IgD-negative memory B cell (primary cell): ENCODE measurements around the gene PHF3. TPM values are rescaled to one million over a fixed set of nuclear protein-coding genes. Genes with fewer than 3 reads are reported as not detected.

Experiments used
- H3K27ac Mint-ChIP-seq, 3 donors: one replicate each; pipeline ENCODE4 v1.8.0; 2020 to 2022; ENCODE audit warnings: mild to moderate bottlenecking in 3 of 3, mixed read lengths in 3 of 3, moderate library complexity in 1 of 3
- H3K27me3 Mint-ChIP-seq: one replicate; pipeline ENCODE4 v1.8.0; 2021; ENCODE audit warnings: mixed read lengths
- H3K36me3 Mint-ChIP-seq: one replicate; pipeline ENCODE4 v1.8.0; 2020; ENCODE audit warnings: mild to moderate bottlenecking, mixed read lengths
- H3K4me1 Mint-ChIP-seq, 3 donors: one replicate each; pipeline ENCODE4 v1.8.0; 2020 to 2022; ENCODE audit warnings: mixed read lengths in 3 of 3, mild to moderate bottlenecking in 1 of 3
- H3K4me3 Mint-ChIP-seq, 4 donors: one replicate each; pipeline ENCODE4 v1.8.0; 2020 to 2022; ENCODE audit warnings: mild to moderate bottlenecking in 4 of 4, mixed read lengths in 4 of 4, moderate library complexity in 3 of 4
- H3K9me3 Mint-ChIP-seq, 3 donors: one replicate each; pipeline ENCODE4 v1.8.0; 2020 to 2021; ENCODE audit warnings: mixed read lengths in 3 of 3, mild to moderate bottlenecking in 1 of 3
- polyA plus RNA-seq: library from polyadenylated mRNA; unstranded; fragments of 300-500 nt; fragmentation: Illumina TruSeq; gene quantifications from one replicate; pipeline ENCODE4 v1.2.3, GENCODE V29; 2021

Gene PHF3
- polyA plus RNA-seq, 1 donor from 2014 or later = 36.6 TPM

DNA sequence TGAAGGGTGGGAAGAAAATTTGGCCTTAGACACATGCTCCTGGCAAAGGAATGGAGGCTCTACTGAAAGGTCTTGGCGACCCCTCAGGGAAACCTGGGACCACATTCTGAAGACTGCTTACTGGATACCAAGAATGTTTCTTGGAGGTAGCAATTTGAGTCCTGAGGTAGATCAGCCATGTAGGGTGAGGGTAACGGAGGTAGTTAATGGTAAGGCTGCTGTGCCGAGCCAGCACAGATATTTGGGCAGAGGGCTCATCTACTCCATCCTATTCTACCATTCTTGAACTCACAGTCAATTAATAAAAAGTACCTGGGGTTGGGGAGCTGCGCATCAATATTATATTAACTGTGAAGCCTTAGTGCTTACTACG, 401 bp upstream of the PHF3 start:
- Mint-ChIP-seq H3K9me3 (no peaks in the 10 kb centered on the region), H3K36me3 (peaks cover 3% of the 10 kb centered on the region), H3K4me1 (peaks cover 21 to 37% (median 30%) of the 10 kb centered on the region in 3 donors), H3K4me3 (peak overlapping the region; percentile 93 to 99 (median 97)), H3K27me3 (peaks cover 1% of the 10 kb centered on the region), H3K27ac (peak overlapping the region; percentile 95 to 98 (median 95))

DNA sequence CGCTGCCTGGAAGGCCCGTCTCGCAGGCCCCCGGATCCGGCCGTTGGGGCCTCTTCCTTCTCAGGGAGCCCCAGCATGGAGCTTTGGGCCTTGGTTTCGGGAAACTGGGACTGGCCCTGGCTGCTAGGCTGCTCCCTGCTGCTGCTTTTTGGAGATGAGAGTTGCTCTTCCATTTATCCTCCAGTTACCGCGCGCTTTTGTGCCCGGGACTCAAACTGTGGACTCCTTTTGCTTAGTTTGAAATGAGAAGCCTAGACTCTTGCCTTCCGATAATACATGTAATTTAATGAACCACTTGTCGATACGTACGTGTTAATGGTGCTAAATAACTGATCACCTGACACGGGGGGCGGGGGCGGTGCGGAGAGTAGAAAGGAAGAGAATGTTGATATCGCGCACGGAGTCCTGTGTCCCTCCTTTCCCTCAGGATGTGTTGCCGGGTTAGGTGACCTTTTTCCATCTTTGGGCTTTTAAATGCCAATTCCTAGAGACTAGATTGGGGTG, 968 bp downstream of the PHF3 start:
- Mint-ChIP-seq H3K27me3 (peaks cover 1% of the 10 kb centered on the region), H3K4me3 (peak overlapping the region; percentile 95 to 99 (median 98)), H3K4me1 (peaks cover 29 to 47% (median 36%) of the 10 kb centered on the region in 3 donors), H3K36me3 (peaks cover under 1% of the 10 kb centered on the region), H3K9me3 (no peaks in the 10 kb centered on the region), H3K27ac (peak overlapping the region; percentile 95 to 98 (median 96))

DNA sequence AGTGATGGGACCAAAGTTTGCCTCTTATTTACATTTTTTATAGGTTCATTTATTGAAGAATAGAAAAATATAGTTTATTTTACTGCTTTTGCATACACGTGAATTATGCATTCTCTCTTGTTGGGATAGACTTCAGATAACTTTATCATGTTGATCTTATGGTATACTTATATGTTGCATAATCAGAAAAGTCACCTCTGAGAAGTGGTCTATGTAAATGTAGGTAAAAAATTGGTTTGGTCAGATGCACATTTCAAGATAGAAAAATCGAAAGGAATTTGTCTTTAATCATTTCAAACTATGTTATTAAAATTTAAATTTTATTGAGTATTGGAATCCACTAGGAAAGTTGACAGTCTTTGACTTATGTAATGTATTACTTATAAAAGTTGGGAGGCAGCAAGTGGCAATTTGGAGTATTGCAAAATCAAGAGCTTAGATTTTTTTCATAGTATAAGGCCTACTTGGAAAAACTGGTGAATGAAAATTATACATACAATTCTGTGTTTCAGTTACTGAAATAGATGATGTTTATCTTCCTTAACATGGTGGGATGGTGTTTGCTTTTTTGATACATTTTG, 2.4 kb downstream of the PHF3 start:
- Mint-ChIP-seq H3K36me3 (no peaks in the 10 kb centered on the region), H3K27ac (peak overlapping the region in 1 of 3 donors; percentile 98), H3K27me3 (no peaks in the 10 kb centered on the region), H3K4me1 (peaks cover 34 to 47% (median 40%) of the 10 kb centered on the region in 3 donors), H3K9me3 (no peaks in the 10 kb centered on the region), H3K4me3 (peak overlapping the region; percentile 12 to 95 (median 49))

DNA sequence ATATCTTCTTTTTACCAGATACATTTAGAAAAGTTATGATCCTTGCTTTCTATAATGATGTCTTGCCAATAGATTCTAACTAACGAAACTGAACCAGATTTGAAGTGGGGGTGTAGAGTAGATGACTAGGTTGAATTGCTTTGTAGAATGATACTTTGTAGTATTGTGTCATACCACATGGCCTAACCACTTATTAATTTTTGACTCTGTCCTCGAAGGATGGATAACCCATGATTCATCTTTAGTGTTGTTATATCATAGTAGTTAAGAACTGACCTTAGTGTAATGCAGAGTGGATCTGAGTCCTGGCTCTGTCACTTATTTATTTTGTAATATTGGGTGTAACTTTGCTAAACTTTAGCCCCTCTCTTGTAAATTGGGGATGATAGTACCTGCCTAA, 4.5 kb downstream of the PHF3 start:
- H3K9me3 Mint-ChIP-seq = no peaks in the 10 kb centered on the region

DNA sequence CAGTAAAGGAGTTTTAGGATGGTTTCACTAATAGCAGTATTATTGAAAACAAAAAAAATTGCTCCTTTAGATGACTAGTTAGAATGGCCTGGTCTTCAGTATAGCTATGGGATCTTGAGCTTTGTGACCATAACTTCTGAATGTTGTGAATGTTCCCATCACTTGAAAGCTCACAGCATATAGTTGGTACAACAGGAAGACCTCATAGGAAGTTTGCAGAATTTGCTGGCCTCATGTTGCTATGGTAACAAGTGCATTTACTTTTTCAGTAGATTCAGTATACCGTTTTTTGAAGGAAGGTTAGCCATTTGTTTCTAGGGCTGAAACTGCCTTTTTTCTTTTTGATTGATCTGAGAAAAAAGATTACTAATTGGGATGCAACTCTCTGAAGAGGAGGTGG, 8.3 kb downstream of the PHF3 start:
- Mint-ChIP-seq H3K4me1 (peaks cover 43 to 52% (median 49%) of the 10 kb centered on the region in 3 donors), H3K27me3 (no peaks in the 10 kb centered on the region), H3K27ac (no peak overlapping the region), H3K36me3 (no peaks in the 10 kb centered on the region), H3K9me3 (no peaks in the 10 kb centered on the region), H3K4me3 (no peak overlapping the region)

More for the DNA sequence above, 4.5 kb downstream of the PHF3 start:
- Mint-ChIP-seq H3K27me3 (no peaks in the 10 kb centered on the region), H3K4me3 (peak overlapping the region in 3 of 4 donors; percentile 19 to 75 (median 23)), H3K27ac (peak overlapping the region in 1 of 3 donors; percentile 22), H3K4me1 (peaks cover 50 to 61% (median 53%) of the 10 kb centered on the region in 3 donors), H3K36me3 (no peaks in the 10 kb centered on the region)

DNA sequence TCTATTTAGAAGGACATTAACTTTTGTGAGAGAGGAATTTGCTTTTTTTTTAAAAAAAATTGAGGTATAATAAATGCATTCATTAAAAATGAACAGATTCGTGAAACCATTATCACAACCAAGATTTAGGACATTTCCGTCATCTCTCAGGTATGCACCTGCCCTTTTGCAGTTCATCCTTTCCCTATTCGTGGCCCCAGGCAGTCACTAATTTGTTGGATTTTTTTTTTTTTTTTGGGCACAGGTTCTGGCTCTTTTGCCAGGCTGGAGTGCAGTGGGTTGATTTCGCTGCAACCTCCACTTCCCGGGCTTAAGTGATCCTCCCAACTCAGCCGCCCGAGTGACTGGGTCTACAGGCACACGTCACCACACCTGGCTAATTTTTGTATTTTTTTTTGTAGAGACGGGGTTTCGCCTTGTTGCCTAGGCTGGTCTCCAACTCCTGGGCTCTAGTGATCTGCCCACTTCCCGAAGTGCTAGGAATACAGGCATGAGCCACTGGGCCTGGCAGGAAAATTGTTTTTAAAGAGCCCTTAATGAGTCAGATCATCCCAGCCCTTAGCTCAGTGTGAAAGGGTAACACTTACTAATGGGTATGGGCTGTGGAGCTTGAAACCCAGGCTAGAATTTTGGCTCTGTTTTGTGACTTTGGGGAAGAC, 9.2 kb downstream of the PHF3 start:
- peaks cover 39 to 45% (median 45%) of the 10 kb centered on the region in 3 donors for H3K4me1 Mint-ChIP-seq
- H3K9me3 Mint-ChIP-seq = no peaks in the 10 kb centered on the region
- no peaks in the 10 kb centered on the region for H3K27me3 Mint-ChIP-seq
- peaks cover 2% of the 10 kb centered on the region for H3K36me3 Mint-ChIP-seq
- H3K4me3 Mint-ChIP-seq = no peak overlapping the region
- H3K27ac Mint-ChIP-seq = peak overlapping the region in 1 of 3 donors; percentile 57

DNA sequence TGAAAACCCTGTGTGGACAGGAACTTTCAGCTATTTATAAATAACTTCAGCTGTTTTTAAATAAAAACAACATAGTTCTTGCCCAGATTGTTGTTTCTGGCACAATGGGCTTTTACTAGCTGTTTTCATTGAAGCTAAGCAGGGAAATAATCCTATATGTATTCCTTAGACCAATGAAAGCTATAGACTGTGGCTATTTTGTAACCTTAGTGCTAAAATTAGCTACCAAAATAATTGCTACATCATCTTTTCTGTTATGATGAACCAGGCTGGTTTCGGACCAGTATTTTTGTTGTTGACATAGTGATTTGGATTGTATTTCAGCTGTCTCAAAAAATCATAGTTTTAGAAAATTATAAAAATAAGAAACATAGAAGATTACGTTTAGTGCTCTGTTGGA, 13.7 kb downstream of the PHF3 start:
- peaks cover 11% of the 10 kb centered on the region for H3K36me3 Mint-ChIP-seq
- H3K4me1 Mint-ChIP-seq = peaks cover 43 to 54% (median 50%) of the 10 kb centered on the region in 3 donors
- no peak overlapping the region for H3K4me3 Mint-ChIP-seq
- H3K27me3 Mint-ChIP-seq = no peaks in the 10 kb centered on the region
- no peaks in the 10 kb centered on the region for H3K9me3 Mint-ChIP-seq
- no peak overlapping the region for H3K27ac Mint-ChIP-seq

DNA sequence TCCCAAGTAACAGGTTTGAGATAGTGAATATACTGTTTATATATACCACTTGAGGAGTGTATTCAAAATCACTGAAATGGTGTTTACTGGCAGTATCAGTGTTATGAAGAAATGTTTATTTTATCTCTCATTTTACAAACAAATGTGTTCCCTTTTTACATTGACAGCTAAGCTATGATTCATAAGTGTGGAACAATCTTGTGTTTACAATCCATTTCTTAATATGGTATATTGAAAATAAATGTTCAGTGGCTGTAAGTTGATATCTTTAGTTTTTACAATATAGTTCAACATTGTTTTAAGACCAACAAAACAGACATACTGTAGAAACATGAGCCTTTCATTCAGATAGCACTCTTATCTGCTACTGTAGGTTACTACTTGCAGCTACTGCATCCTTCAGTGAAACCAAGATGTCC, 14.3 kb downstream of the PHF3 start:
- peaks cover 11% of the 10 kb centered on the region for H3K36me3 Mint-ChIP-seq
- H3K9me3 Mint-ChIP-seq = no peaks in the 10 kb centered on the region
- no peaks in the 10 kb centered on the region for H3K27me3 Mint-ChIP-seq
- no peak overlapping the region for H3K27ac Mint-ChIP-seq
- H3K4me3 Mint-ChIP-seq = no peak overlapping the region
- peaks cover 45 to 55% (median 49%) of the 10 kb centered on the region in 3 donors for H3K4me1 Mint-ChIP-seq

DNA sequence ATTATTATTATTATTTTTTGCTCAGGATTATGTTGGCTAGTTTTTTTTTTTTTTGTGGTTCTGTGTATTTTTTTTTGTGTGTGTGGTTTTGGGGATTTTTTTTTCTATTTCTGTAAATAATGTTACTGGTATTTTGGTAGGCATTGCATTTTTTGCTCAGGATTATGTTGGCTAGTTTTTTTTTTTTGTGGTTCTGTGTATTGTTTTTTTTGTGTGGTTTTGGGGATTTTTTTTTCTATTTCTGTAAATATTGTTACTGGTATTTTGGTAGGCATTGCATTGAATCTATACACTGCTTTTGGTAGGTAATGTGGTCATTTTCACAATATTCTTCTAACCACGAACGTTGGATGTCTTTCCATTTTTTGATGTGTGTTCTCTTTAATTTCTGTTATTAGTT, 17.4 kb downstream of the PHF3 start:
- Mint-ChIP-seq H3K36me3 (peaks cover 14% of the 10 kb centered on the region), H3K4me3 (peak overlapping the region in 2 of 4 donors; percentile 30 to 70), H3K27me3 (no peaks in the 10 kb centered on the region), H3K4me1 (peaks cover 61 to 69% (median 66%) of the 10 kb centered on the region in 3 donors), H3K9me3 (no peaks in the 10 kb centered on the region), H3K27ac (no peak overlapping the region)

DNA sequence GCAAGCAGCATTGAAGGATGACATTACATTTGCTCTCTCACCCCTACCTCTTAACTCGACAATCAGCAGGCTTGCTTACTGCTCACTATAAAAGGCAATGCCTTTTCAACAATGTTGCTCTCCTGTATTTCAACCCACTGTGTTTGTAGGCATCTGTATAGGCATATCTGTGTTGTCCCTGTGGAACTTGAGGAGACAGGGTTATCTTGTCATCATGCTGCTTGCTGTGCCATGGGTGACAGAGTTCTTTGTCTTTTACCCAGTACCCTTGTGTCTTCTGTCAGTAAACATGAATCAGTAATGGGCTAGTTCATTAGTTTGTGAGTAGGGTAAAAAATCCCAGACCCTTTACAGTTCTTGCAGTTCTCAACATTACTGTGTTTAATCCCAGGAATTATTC, 25.2 kb downstream of the PHF3 start:
- H3K4me1 Mint-ChIP-seq = peaks cover 52 to 71% (median 70%) of the 10 kb centered on the region in 3 donors
- no peaks in the 10 kb centered on the region for H3K9me3 Mint-ChIP-seq
- no peak overlapping the region for H3K27ac Mint-ChIP-seq
- no peak overlapping the region for H3K4me3 Mint-ChIP-seq
- no peaks in the 10 kb centered on the region for H3K27me3 Mint-ChIP-seq
- peaks cover 3% of the 10 kb centered on the region for H3K36me3 Mint-ChIP-seq

DNA sequence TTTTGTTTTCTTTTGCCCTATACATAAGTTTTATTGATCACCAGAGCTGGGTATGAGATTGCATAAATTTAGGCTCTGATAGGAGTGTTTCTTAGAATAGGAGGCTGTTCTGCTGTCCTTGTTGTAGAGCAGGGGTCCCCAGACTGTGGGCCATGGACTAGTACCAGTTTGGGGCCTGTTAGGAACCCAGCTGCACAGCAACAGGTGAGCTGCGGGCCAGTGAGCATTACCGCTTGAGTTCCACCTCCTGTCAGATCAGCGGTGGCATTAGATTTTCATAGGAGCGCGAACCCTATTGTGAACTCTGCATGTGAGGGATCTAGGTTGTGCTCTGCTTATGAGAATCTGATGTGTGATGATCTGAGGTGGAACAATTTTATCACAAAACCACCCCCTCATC, 26.2 kb downstream of the PHF3 start:
- no peaks in the 10 kb centered on the region for H3K27me3 Mint-ChIP-seq
- H3K27ac Mint-ChIP-seq = peak overlapping the region in 1 of 3 donors; percentile 34
- H3K4me3 Mint-ChIP-seq = no peak overlapping the region
- no peaks in the 10 kb centered on the region for H3K9me3 Mint-ChIP-seq
- H3K4me1 Mint-ChIP-seq = peaks cover 45 to 69% (median 69%) of the 10 kb centered on the region in 3 donors
- H3K36me3 Mint-ChIP-seq = peaks cover 3% of the 10 kb centered on the region

DNA sequence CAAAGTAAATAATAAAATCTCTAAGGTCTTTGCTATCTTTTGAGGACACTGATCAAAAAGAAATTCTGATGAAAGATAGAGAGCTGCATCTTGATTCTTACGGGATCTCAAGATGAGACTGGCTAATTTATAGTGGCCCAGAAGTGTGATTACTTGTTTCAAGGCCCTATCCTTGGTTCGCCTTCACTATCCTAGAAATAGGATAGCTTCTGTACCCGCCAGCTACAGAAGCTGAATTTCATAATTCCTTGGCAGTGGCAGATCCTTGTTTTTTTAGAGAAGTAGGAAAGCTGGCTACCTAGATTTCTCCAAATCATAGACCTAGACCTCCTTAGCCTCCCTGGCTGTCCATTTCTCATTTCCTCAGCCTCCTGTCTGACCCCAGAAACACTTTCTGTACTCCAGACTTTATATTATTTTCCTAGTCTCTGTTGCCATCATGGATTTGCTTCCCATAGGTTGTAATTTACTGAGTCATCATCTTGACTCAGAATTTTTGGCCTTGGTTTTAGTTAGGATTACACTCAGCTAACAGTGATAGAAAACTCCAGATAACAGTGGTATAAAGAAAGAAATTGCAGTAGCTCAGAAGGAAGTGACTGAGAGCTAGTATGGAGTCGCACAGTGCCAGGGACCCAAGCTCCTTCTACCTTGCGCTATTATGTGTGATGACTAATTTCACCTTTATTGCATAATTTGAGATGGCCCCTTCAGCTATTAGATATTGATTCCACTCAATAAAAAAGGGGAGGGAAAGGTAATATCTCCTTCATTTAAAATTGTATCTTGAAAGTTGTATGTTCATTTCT, 27.7 kb downstream of the PHF3 start:
- peak overlapping the region in 2 of 4 donors; percentile 19 to 67 for H3K4me3 Mint-ChIP-seq
- no peaks in the 10 kb centered on the region for H3K36me3 Mint-ChIP-seq
- H3K27me3 Mint-ChIP-seq = no peaks in the 10 kb centered on the region
- H3K9me3 Mint-ChIP-seq = no peaks in the 10 kb centered on the region
- peaks cover 36 to 63% (median 60%) of the 10 kb centered on the region in 3 donors for H3K4me1 Mint-ChIP-seq
- peak overlapping the region; percentile 51 to 72 (median 63) for H3K27ac Mint-ChIP-seq

DNA sequence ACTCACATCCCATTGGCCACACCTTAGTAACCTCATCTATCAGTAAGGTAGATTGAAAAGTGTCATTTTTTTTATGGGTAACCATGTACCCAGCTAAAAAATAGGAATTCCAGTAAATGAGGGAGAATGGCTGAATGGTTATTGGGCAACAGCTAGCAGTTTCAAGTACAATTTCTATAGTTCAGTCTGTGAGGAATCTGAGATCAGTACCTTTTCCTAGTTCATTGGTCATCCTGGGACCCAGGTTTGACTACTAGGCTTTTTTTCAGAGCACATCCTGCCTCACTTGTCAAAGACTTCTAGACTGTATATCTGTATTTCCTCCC, 28.3 kb downstream of the PHF3 start:
- Mint-ChIP-seq H3K27me3 (no peaks in the 10 kb centered on the region), H3K9me3 (no peaks in the 10 kb centered on the region), H3K27ac (peak overlapping the region in 1 of 3 donors; percentile 51), H3K36me3 (no peaks in the 10 kb centered on the region), H3K4me1 (peaks cover 32 to 61% (median 59%) of the 10 kb centered on the region in 3 donors), H3K4me3 (peak overlapping the region in 2 of 4 donors; percentile 19 to 67)

DNA sequence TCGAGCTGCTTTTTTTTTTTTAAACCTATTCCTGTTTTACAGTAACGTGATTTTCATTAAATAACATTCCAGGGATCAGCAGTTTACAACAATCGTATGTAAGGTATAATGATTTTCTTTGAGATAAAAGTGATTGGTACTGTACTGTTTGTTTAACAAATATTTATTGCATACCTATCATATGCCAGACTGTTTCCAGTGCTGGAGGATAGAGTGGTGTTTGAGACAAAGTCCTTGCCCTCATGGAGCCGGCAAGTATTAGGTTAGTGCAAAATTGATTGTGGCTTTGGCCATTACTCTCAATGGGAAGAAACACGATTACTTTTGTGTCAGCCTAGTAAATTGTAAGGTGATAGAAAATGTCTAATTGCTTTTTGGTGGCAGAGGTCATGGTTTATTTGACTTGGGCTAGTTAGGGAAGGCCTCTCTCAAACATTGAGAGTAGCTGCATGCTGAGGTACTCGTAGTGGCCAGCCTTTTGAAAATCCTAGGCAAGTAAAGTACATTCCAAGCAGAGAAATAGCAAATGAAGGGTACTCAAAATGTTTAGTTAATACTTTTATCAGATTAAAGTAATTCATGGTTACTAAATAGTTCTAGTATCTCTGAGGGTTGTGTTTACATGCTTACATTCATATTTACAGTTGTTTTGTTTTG, 35.6 kb downstream of the PHF3 start:
- H3K27ac Mint-ChIP-seq = no peak overlapping the region
- H3K4me1 Mint-ChIP-seq = peaks cover 16 to 43% (median 37%) of the 10 kb centered on the region in 3 donors
- H3K4me3 Mint-ChIP-seq = no peak overlapping the region
- no peaks in the 10 kb centered on the region for H3K36me3 Mint-ChIP-seq
- H3K9me3 Mint-ChIP-seq = no peaks in the 10 kb centered on the region
- no peaks in the 10 kb centered on the region for H3K27me3 Mint-ChIP-seq
